TTC549 (cell line): ENCODE data around the gene CEBPG.

Source experiments
- FAIRE-seq: peaks from 2 replicates; lab custom pipeline; 2012; peaks lifted over from hg19 to GRCh38; lab: Jason Lieb, UNC

CEBPG gene

DNA sequence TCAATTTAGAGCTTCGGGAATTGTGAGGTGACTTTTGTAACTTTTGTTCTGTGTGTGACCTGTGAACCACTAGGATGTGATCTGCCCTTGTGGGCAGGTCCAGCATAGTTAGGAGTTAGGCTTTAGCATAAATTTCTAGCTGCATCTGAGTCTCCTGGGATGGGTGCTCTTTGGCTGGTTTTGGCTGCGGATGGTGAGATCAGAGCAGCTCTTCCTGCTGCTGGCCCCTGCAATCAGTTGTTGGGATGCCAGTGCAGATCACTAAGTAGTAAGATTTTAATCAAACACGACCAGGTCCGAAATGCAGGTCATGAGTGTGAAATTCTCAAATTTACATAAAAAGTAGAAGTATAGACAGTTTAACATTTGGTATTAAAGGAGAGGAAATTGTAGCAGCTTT lies 8.5 kb downstream of the CEBPG start:
- no peak for FAIRE-seq

- FAIRE-seq: no peak
These were observed 9.5 kb downstream of the CEBPG start for GRCh38 chr19:33382982-33383381.

- no peak for FAIRE-seq
These were observed 10.3 kb downstream of the CEBPG start for GRCh38 chr19:33383720-33384292.

- FAIRE-seq: no peak
These were observed 11.5 kb downstream of the CEBPG start for GRCh38 chr19:33384983-33385382.

GRCh38 chr19:33385956-33386355 lies 12.4 kb downstream of the CEBPG start:
- no peak for FAIRE-seq

- FAIRE-seq: no peak
These were observed 12.9 kb downstream of the CEBPG start for GRCh38 chr19:33386361-33386858.

DNA sequence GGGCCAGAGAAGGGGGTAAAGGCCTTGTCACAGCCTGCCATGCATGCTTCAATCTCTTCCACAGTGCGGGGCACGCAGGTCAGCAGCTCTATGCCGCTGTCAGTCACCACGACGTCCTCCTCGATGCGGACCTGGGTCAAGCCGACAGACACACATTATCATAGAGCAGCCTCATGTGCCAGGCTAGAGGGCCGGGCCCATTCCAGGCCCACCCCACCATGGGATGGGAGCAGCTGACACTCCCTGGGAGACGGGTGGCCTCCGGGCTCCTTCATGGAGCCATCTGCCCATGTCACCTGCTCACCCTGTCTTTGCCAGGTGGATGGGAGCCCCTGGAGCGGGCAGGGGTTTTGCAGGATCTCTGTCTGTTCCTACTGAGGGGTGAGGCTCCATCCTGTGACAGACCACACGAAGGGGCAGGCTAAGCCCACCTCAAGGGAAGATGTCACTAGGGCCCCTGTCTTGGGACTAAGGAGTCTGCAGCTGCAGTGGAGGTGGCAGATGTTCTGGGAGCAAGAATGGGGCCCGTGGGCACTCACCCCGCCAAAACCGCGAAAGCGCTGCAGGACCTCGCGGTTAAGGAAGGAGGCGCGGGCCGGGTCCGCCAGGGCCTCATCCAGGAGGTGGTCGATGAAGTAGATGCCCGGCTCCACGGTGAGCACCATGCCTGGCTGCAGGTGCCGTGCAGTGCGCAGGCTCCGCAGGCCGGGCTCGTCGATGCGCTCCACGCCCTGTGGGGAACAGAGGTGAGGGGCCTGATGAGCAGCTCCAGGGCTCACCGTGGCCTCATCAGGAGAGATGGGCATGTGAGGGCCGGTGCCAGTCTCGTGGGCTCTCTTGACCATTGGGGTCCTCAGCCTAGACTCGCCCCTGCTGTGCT lies 14.1 kb downstream of the CEBPG start:
- FAIRE-seq: no peak

- no peak for FAIRE-seq
These were observed 14.8 kb downstream of the CEBPG start for GRCh38 chr19:33388231-33388724.

- FAIRE-seq: no peak
These were observed 15.4 kb downstream of the CEBPG start for GRCh38 chr19:33388725-33389420.

DNA sequence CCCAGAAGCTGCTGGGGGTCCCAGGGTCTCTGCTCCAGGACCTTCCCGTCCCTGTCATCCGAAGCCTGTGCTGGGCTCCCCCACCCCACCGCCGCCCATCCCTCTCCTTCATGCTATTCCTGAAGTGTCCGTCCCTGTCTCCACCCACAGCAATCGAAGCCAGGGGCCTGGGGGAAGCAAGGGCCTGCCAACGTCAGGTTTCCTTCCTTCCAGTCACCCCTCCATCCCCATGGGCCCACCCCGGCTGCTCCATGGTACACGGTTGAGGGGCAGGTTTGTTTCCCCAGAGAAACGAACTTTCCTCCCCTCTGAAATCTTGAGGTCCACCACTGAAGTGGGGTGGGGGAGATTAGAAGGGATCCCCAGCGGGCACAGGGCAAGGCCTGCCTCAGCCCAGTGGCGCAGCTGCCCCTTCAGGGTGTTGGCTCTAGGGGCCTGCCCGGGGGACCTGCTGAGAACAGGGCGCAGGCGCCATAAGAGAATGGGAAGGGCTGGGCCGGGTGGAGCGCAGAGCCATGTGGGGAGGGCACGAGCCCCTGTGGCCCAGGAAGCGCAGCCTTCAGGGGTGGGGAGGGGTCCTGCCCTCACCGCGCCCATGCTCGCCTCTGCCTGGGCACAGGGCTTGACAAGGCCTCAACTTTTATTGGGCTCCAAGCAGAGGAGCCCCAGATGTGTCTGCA lies 16.1 kb downstream of the CEBPG start:
- FAIRE-seq: no peak

GRCh38 chr19:33390101-33390907 lies 16.8 kb downstream of the CEBPG start:
- FAIRE-seq: no peak

GRCh38 chr19:33390908-33391630 lies 17.6 kb downstream of the CEBPG start:
- no peak for FAIRE-seq

GRCh38 chr19:33391631-33392249 lies 18.2 kb downstream of the CEBPG start:
- no peak for FAIRE-seq

DNA sequence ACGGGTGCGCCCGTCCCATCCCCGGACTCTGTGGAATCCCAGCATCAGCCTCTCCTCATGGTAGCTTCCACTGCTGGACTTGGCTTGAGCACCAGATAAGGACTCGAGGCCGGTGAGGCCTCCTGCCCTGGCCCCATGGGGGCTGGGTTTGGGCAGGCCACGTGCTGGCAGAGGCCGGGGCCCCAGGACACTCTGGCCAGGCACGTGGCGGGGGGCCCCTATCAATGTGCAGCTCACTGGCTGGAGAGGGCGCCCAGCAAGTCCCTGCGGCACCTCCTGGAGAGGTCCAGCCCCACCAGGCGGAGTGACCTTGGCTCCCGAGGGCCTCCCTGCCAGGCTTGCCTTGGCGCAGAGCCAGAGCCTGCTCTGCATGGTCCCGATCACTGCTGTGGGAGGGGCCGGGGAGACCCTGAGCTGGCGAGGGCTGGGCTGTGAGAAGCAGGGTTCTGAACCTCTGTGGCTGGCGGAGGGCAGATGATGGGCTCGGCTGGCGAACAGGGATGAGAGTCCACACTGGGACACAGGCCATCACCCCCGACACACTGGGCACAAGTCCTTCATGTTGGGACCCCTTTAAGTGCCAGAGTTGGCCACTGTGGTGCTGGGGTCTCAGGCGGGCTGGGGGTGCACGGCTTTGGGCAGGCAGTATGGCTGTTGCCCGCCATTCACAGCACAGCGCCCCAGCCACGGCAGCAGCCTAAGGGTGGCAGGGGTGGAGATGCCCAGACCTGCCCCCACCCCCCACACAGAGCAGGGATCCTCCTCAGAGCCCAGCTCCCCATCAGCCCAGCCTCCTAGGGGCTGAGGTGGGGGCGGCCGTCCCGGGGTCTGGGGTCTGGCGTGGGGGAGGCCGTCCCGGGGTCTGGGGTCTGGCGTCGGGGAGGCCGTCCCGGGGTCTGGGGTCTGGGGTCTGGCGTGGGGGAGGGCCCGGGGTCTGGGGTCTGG lies 19.1 kb downstream of the CEBPG start:
- no peak for FAIRE-seq

- no peak for FAIRE-seq
These were observed 19.9 kb downstream of the CEBPG start for GRCh38 chr19:33393286-33394005.

DNA sequence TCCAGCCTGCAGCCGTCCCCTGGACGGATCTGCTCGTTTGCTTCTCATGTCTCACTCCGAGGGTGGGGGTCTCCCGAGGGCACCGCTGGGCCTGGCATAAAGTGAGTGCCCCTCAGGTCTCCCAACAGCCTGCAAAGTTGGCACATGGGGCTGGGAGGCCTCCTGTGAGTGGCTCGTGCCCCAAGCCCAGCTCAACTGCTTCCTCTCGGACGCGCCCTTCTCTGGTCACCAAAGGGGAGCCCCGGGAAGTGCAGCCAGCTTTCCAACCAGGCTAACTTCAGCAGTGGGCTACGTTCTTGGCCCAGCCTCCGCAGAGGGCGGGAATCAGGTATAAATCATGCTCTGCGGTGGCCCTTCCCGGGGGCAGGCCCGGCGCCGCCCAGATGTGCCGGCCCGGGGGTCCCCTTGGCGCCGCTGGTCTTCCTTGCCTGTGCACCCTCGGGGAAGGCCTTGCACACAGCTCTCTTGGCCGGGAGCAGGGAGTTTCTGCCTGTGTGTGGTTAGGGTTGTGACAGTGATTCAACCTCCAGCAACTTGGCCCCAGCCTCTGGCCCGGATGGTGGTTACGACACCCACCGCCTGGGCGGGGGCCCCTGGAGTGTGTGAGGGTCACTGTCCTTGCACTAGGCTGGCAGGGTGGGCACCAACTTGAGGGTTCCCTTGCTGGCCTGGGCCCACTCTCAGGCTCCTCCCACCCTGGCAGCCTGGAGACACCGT lies 20.7 kb downstream of the CEBPG start:
- no peak for FAIRE-seq

DNA sequence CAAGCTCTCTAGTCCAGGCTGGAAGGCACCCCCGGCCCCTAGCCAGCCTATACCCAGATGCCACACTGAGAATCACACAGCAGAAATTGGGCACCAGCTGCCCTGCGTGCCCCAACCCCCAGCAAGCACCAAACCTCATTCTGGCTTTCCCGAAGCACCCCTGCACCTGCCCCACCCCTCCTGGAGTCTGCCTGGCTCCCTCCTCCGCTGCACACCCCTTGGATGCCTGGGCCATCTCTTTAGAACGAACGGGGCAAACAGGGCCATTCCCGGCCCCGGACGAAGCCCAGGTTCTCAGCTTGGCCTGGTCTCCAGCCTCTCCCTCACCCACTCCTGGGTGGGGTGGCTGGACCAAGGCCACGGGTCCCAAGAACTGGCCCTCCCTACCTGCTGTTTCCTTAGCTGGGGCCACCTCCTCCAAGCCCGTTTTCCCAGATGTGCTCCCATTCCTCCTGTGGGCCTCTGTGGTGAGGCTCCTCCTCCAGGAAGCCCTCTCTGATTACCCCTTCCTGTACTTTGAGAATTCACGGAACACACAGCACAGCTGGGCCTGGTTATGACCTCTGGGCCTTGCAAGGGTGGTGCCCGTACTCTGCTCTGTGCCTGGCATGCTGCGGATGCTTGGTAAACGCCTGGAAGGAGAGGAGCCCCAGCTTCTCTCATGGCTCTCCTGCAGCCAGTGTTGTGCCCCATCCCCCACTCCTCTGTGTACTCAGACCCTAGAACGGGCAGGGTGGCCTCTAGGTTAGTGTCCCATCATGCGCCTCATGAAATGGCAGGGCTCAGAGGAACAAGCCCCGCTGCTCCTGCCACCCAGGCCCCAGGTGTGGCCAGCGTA lies 21.4 kb downstream of the CEBPG start:
- FAIRE-seq: no peak
